T-helper 9 cell (primary cell): ENCODE measurements around the gene FSD1.
"Not testable (repeated sequence)": the region's sequence is repeated elsewhere in the genome, so short reads cannot be mapped to it uniquely, and the experiment has no call there.

ENCODE experiments used
- DNase-seq: peaks from one replicate; pipeline ENCODE4 v3.0.0-alpha.2; 2020
- total RNA-seq, 2 donors: gene quantifications; one replicate each; lab custom pipeline; 2026; lab: John Stamatoyannopoulos, UW

Gene FSD1
- total RNA-seq: 0.24 to 1.7 reads per million in 2 donors

- DNase-seq: peak; percentile 21
Observed at GRCh38 chr19:4304538-4305256, at the start of gene FSD1. Gene FSD1 (plus strand): TSS chr19:4304598. CDS start chr19:4304747, 149 bp downstream.

GRCh38 chr19:4256563-4256962, 47.8 kb upstream of the FSD1 start:
- no peak for DNase-seq

GRCh38 chr19:4257025-4257424, 47.4 kb upstream of the FSD1 start:
- DNase-seq: no peak

GRCh38 chr19:4258181-4258580, 46.2 kb upstream of the FSD1 start:
- no peak for DNase-seq

GRCh38 chr19:4260613-4261191, 43.7 kb upstream of the FSD1 start:
- DNase-seq: no peak

- no peak for DNase-seq
Observed at GRCh38 chr19:4264812-4265211, 39.6 kb upstream of the FSD1 start.

GRCh38 chr19:4266253-4267000, 38.0 kb upstream of the FSD1 start:
- no peak for DNase-seq

- DNase-seq: peak; percentile 56
Observed at GRCh38 chr19:4267101-4267900, 37.1 kb upstream of the FSD1 start.

GRCh38 chr19:4267901-4268815, 36.2 kb upstream of the FSD1 start:
- no peak for DNase-seq

- DNase-seq: no peak
Observed at GRCh38 chr19:4268816-4269430, 35.5 kb upstream of the FSD1 start.

GRCh38 chr19:4272894-4273293, 31.5 kb upstream of the FSD1 start:
- no peak for DNase-seq

GRCh38 chr19:4274321-4274686, 30.1 kb upstream of the FSD1 start:
- not testable (repeated sequence) for DNase-seq

- no peak for DNase-seq
Observed at GRCh38 chr19:4277191-4277696, 27.2 kb upstream of the FSD1 start.

- DNase-seq: no peak
Observed at GRCh38 chr19:4278010-4278409, 26.4 kb upstream of the FSD1 start.

- DNase-seq: no peak
Observed at GRCh38 chr19:4278419-4279266, 25.8 kb upstream of the FSD1 start, which contains the start of gene SHD. Gene SHD (plus strand): TSS chr19:4279266. CDS start chr19:4280064, 798 bp downstream.

- no peak for DNase-seq
Observed at GRCh38 chr19:4279267-4279529, 25.2 kb upstream of the FSD1 start.

- no peak for DNase-seq
Observed at GRCh38 chr19:4279530-4280422, 24.6 kb upstream of the FSD1 start.

GRCh38 chr19:4284176-4284958, 20.0 kb upstream of the FSD1 start:
- DNase-seq: no peak

- no peak for DNase-seq
Observed at GRCh38 chr19:4284974-4285373, 19.4 kb upstream of the FSD1 start.
